HG02623 (cell line): ENCODE results near the gene DOCK4.
A peak's percentile ranks its signal among the peaks of the same experiment; 100 is the strongest.
"Not testable (repeated sequence)": the region's sequence is repeated elsewhere in the genome, so short reads cannot be mapped to it uniquely, and the experiment has no call there.

ENCODE experiments used
- ATAC-seq: cut with Tn5 transposase; IDR thresholded peaks from one replicate; pipeline ENCODE4 v1.9.1; 2021; ENCODE audit warnings: moderate library complexity; ENCODE audit not compliant: unreplicated experiment

Gene DOCK4, protein sequence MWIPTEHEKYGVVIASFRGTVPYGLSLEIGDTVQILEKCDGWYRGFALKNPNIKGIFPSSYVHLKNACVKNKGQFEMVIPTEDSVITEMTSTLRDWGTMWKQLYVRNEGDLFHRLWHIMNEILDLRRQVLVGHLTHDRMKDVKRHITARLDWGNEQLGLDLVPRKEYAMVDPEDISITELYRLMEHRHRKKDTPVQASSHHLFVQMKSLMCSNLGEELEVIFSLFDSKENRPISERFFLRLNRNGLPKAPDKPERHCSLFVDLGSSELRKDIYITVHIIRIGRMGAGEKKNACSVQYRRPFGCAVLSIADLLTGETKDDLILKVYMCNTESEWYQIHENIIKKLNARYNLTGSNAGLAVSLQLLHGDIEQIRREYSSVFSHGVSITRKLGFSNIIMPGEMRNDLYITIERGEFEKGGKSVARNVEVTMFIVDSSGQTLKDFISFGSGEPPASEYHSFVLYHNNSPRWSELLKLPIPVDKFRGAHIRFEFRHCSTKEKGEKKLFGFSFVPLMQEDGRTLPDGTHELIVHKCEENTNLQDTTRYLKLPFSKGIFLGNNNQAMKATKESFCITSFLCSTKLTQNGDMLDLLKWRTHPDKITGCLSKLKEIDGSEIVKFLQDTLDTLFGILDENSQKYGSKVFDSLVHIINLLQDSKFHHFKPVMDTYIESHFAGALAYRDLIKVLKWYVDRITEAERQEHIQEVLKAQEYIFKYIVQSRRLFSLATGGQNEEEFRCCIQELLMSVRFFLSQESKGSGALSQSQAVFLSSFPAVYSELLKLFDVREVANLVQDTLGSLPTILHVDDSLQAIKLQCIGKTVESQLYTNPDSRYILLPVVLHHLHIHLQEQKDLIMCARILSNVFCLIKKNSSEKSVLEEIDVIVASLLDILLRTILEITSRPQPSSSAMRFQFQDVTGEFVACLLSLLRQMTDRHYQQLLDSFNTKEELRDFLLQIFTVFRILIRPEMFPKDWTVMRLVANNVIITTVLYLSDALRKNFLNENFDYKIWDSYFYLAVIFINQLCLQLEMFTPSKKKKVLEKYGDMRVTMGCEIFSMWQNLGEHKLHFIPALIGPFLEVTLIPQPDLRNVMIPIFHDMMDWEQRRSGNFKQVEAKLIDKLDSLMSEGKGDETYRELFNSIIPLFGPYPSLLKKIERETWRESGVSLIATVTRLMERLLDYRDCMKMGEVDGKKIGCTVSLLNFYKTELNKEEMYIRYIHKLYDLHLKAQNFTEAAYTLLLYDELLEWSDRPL (N-terminal part only)

DNA sequence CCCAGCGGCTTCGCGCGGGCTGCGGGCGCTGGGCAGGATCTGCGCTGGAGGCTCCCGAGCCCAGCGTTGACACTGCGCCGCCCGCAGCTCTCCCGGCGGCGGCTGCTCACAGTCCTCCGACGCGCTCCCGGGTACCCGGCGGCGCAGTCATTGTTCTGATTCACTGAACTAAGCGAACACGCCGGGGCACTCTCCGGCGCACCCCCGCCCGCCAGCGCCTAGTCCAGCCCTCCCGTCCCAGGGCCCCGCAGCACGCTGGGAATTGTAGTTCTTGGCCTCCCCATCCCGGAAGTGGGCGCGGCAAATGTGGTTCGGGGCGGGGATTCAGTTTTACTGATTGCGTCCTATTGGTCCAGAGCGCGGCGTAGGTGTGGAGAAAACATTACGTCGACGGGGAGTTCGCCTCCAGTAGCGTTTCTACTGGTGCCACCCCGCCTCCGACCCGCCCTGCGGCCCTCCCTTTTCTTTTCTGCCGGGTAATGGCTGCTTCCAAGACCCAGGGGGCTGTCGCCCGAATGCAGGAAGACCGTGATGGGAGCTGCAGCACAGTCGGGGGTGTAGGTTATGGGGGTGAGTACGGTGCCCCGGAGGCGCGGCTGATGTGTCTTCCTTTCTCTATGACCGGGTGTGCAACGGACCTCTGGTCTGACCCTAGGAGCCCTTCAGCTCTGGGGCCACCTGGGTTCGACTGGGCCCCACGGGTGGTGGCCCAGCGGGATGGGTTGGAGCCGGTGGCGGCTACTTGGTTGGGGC is at the start of gene DOCK4, which contains the start of gene ZNF277:
DOCK4 (minus strand) TSS at position 162 of the 753 bp plus-strand sequence. CDS start 261 bp downstream, outside the sequence.
ZNF277 (plus strand) TSS at position 458 of the 753 bp plus-strand sequence; CDS start at position 480, 22 bp downstream.
- peak; percentile 93 for ATAC-seq

DNA sequence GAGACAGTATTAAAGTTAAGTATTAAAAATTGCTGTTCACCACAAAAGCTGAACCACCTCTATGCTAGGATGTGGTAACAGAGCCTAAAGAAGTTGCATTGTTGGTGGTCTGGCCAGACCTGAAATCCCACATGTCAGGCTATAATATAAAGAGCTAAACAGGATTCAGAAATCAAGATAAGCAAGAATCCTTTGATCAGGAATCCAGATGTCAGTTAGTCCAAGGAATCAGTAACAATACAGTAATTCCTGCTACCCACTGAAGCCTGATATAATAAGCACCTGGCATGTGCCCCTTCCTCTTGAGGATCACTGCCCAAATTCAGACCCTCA is 49.2 kb upstream of the DOCK4 start:
- ATAC-seq = no peak

DNA sequence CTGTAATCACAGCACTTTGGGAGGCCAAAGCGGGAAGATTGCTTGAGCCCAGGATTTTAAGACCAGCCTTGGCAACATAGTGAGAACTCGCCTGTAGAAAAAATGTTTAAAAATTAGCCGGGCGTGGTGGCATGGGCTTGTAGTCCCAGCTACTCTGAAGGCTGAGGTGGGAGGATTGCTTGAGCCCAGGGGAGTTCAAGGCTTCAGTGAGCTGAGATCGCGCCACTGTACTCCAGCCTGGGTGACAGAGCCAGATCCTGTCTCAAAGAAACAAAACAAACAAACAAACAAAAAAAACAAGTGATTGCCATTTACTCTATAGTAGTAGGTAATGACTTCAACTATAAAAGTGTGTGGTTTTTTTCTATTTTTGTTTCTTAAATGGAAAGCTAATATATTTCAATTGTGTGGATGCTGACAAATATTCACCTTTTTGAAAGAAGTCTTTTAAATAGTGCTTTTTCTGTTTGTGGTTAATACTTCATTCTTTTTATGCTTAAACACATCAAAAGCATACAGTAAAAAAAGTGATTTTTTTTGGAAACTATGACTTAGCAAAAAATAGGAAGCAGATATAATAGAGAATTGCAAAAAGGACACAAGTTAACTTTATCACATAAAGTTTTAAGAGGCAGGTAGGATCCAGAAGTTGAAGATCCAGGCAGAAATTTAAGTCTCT is 48.6 kb upstream of the DOCK4 start:
- ATAC-seq = no peak

- no peak for ATAC-seq
Measured at GRCh38 chr7:112254156-112254555, 48.0 kb upstream of the DOCK4 start.

DNA sequence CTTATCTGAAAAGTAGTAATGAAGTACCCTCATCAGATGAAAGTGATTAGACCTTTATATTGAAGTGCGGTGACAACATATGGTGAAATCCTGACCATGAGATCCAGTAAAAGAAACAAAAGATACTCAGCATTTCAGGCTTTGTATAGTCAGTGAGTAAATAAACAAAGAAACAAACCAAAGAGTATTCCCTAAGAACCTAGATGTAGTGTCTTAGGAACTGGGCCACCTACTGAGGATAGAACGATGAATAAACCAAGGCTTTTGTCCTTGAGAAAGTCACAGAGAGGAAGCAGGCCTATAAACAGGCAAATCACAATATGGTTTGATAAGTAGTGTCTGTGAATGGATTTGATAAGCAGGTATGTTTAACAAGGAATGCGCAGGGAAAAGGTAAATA is 46.5 kb upstream of the DOCK4 start:
- no peak for ATAC-seq

- no peak for ATAC-seq
Measured at GRCh38 chr7:112252141-112252540, 45.9 kb upstream of the DOCK4 start.

DNA sequence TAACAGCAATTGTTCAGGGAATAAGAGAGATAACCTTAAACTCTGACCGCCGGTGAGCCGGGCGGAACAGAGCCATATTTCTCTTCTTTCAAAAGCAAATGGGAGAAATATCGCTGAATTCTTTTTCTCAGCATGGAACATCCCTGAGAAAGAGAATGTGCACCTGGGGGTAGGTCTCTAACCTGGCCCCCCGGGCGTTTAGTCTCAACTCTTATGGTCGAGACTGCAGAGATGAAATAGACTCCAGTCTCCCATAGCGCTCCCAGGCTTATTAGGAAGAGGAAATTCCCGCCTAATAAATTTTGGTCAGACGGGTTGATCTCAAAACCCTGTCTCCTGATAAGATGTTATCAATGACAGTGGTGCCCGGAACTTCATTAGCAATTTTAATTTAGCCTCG is 43.8 kb upstream of the DOCK4 start:
- not testable (repeated sequence) for ATAC-seq

- ATAC-seq = no peak
Measured at GRCh38 chr7:112248598-112248997, 42.4 kb upstream of the DOCK4 start.

GRCh38 chr7:112238852-112239610 is 32.8 kb upstream of the DOCK4 start:
- no peak for ATAC-seq

DNA sequence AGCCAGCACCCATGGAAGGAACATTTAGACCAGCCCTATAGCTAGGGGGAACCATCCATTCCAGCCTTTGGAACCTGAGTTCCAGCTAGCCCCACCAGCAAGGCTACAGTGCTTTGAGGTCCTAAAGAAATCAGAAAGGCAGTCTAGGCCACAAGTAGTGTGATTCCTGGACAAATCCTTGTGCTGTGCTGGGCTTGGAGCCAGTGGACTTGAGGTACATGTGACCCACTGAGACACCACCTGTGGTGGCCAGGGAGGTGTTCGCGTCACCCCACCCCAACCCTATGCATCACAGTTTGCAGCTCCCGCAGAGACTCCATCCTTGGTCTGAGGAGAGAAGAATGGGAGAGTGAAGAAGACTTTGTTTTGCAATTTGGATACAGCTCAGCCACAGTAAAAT is 32.1 kb upstream of the DOCK4 start:
- ATAC-seq = no peak

DNA sequence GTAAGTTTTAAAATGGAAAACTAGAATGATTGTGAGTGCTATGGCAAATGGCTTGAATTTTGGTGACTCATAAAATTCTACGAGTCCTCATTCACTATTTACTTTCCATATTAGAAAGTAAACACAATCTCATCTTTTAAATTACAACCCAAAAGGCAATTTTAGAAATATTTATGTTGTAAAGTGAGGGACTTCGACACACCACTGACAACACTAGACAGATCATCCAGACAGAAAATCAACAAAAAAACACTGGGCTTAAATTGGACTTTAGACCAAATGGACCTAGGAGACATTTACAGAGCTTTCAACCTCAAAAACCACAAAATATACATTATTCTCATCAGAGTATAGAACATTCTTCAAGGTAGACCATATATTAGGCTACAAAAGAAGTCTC is 30.4 kb upstream of the DOCK4 start:
- no peak for ATAC-seq

- ATAC-seq = no peak
Measured at GRCh38 chr7:112234147-112234546, 27.9 kb upstream of the DOCK4 start.

GRCh38 chr7:112233048-112233697 is 27.0 kb upstream of the DOCK4 start:
- no peak for ATAC-seq

GRCh38 chr7:112232212-112232978 is 26.2 kb upstream of the DOCK4 start:
- ATAC-seq = no peak

DNA sequence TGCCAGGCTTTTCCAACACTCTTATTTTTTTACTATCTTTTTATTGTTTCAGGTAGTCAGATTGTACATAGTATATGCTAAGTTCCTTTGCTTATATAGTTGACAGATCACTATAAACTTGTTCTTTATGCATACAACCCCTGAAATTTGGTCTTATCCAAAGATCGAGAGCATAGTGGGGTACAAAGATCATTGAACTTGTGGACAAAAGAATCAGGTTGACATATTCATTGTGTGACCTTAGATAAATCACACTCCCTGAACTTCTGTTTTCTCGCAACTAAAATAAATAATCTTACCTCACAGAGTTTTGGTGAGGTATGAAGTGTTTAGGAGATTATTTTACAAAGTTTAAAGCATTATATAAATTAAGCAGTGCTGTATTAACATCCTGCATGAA is 22.4 kb upstream of the DOCK4 start:
- ATAC-seq = no peak

- ATAC-seq = no peak
Measured at GRCh38 chr7:112226701-112227276, 20.6 kb upstream of the DOCK4 start.

DNA sequence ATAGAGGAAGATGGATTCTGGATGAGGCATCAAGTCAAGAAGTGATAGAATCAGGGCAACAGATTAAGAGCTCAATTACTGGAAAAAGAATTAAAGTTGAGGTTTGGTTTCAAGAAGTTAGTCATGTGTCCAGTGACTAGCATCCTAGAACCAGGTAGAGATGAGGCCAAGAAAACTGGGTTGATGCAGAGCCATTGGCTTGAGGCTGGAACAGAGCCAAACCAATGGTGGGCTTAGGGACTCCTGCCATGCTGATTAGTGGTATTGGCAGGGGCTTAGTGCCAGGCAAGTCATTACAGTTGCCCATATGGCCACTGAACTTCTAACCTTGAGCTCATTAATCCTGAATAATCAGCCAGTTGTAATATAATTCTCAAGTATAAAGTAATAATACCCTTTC is 18.8 kb upstream of the DOCK4 start:
- no peak for ATAC-seq

DNA sequence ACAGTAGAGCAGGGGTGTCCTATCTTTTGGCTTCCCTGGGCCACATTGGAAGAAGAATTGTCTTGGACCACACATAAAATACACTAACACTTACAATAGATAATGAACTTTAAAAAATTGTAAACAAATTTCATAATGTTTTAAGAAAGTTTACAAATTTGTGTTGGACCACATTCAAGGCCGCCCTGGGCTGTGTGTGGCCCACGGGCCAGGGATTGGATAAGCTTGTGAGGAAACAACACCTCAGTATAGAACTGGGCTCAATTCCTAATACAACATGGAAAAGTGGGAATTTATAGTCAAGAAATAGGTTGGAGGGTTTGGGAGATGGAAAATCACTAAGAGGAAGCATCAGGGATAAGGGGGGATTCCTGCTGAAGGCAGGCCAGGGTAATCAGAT is 18.0 kb upstream of the DOCK4 start:
- no peak for ATAC-seq
